OCI-LY1 (cell line): ENCODE results near the gene SPATA46.

Experiments
- H2AFZ ChIP-seq: fragments of 200-600 bp; sonication (generic), shearing (Covaris generic); 2 replicates; pipeline ENCODE4 v1.6.0; 2014; ENCODE audit warnings: antibody characterized with exemption, mild to moderate bottlenecking, low read length
- H3F3A ChIP-seq: fragments of 200-600 bp; sonication (generic), shearing (Covaris generic); 2 replicates; pipeline ENCODE4 v1.6.0; 2014; ENCODE audit warnings: mild to moderate bottlenecking, antibody characterized with exemption, low read length, moderate library complexity; ENCODE audit not compliant: insufficient read depth
- H3K27ac ChIP-seq: fragments of 200-600 bp; sonication (generic); 2 replicates; pipeline ENCODE4 v1.5.1; 2014; ENCODE audit warnings: low read length, mixed run types, mild to moderate bottlenecking, low read depth; ENCODE audit not compliant: poor library complexity, severe bottlenecking
- H3K27me3 ChIP-seq: fragments of 200-600 bp; sonication (generic); 2 replicates; pipeline ENCODE4 v1.6.0; 2014; ENCODE audit warnings: antibody characterized with exemption, mild to moderate bottlenecking, low read length, moderate library complexity; ENCODE audit not compliant: insufficient read depth
- H3K36me3 ChIP-seq: fragments of 200-600 bp; sonication (generic); 2 replicates; pipeline ENCODE4 v1.6.1; 2014; ENCODE audit warnings: mild to moderate bottlenecking, antibody characterized with exemption, low read length, moderate library complexity, mixed read lengths; ENCODE audit not compliant: insufficient read depth
- H3K4me1 ChIP-seq: fragments of 200-600 bp; sonication (generic); 2 replicates; pipeline ENCODE4 v1.5.1; 2014; ENCODE audit warnings: mild to moderate bottlenecking, low read length, moderate library complexity; ENCODE audit not compliant: insufficient read depth, severe bottlenecking
- H3K4me2 ChIP-seq: fragments of 200-600 bp; sonication (generic), shearing (Covaris generic); 2 replicates; pipeline ENCODE4 v1.6.1; 2014; ENCODE audit warnings: low read length
- H3K4me3 ChIP-seq: fragments of 200-600 bp; sonication (generic); 2 replicates; pipeline ENCODE4 v1.5.1; 2014; ENCODE audit warnings: low read length, low read depth, mild to moderate bottlenecking, mixed read lengths; ENCODE audit not compliant: poor library complexity, severe bottlenecking
- H3K79me2 ChIP-seq: fragments of 200-600 bp; shearing (Covaris generic); 2 replicates; pipeline ENCODE4 v1.6.1; 2016; ENCODE audit warnings: mixed run types, low read length, mixed read lengths; ENCODE audit not compliant: insufficient read depth
- H3K9ac ChIP-seq: fragments of 200-600 bp; sonication (generic), shearing (Covaris generic); 2 replicates; pipeline ENCODE4 v1.6.1; 2014; ENCODE audit warnings: mild to moderate bottlenecking, low read length, mixed read lengths
- H3K9me2 ChIP-seq: fragments of 200-600 bp; sonication (generic), shearing (Covaris generic); 2 replicates; pipeline ENCODE4 v1.6.1; 2014; ENCODE audit warnings: low read depth, mild to moderate bottlenecking, low read length, mixed read lengths
- H3K9me3 ChIP-seq: fragments of 200-600 bp; shearing (Covaris generic); 2 replicates; pipeline ENCODE4 v1.6.1; 2014; ENCODE audit warnings: low read length, mixed read lengths
- H4K20me1 ChIP-seq: fragments of 200-600 bp; sonication (generic), shearing (Covaris generic); 2 replicates; pipeline ENCODE4 v1.6.0; 2016; ENCODE audit warnings: mild to moderate bottlenecking, low read length; ENCODE audit not compliant: insufficient read depth
- CTCF ChIP-seq: fragments of 200-600 bp; sonication (generic), shearing (Covaris generic); IDR thresholded peaks from 2 replicates; pipeline ENCODE4 v1.5.1; 2017; ENCODE audit warnings: mild to moderate bottlenecking, antibody characterized with exemption, low read length, moderate library complexity, mixed read lengths
- EZH2 ChIP-seq: fragments of 200-600 bp; sonication (generic), shearing (Covaris generic); IDR thresholded peaks from 2 replicates; pipeline ENCODE4 v1.8.0; 2017; ENCODE audit warnings: borderline replicate concordance, mixed run types, mild to moderate bottlenecking, antibody characterized with exemption, low read length, moderate library complexity, mixed read lengths

The SPATA46 gene

GRCh38 chr1:162365284-162366020, 11.2 kb downstream of the SPATA46 start:
- no peaks in the 10 kb centered on the region for H3K9me2 ChIP-seq
- H3K27me3 ChIP-seq, result 0 out of 2 replicates have a peak, but pooled peaks cover 6% of the 10 kb centered on the region
- H3K36me3 ChIP-seq, result no peaks in the 10 kb centered on the region
- H3K4me3 ChIP-seq, result no peak overlapping the region
- H3K79me2 ChIP-seq, result no peaks in the 10 kb centered on the region
- TF ChIP-seq EZH2, result no peak
- TF ChIP-seq CTCF, result no peak
- H4K20me1 ChIP-seq, result no peaks in the 10 kb centered on the region
- no peak overlapping the region for H3K9ac ChIP-seq
- no peaks in the 10 kb centered on the region for H3F3A ChIP-seq
- H2AFZ ChIP-seq, result no peak overlapping the region
- H3K4me2 ChIP-seq, result no peak overlapping the region
- H3K4me1 ChIP-seq, result no peaks in the 10 kb centered on the region
- no peaks in the 10 kb centered on the region for H3K9me3 ChIP-seq
- no peak overlapping the region for H3K27ac ChIP-seq

GRCh38 chr1:162364498-162364897, 12.2 kb downstream of the SPATA46 start:
- Histone ChIP-seq H4K20me1 (no peaks in the 10 kb centered on the region), H3K27ac (no peak overlapping the region), H3K36me3 (no peaks in the 10 kb centered on the region), H2AFZ (no peak overlapping the region), H3K4me3 (no peak overlapping the region), H3K4me2 (no peak overlapping the region), H3F3A (no peaks in the 10 kb centered on the region), H3K9me3 (no peaks in the 10 kb centered on the region), H3K9me2 (no peaks in the 10 kb centered on the region), H3K27me3 (0 out of 2 replicates have a peak, but pooled peaks cover 2% of the 10 kb centered on the region), H3K79me2 (no peaks in the 10 kb centered on the region), H3K4me1 (no peaks in the 10 kb centered on the region), H3K9ac (no peak overlapping the region)
- TF ChIP-seq CTCF, result no peak

GRCh38 chr1:162363823-162364222, 12.8 kb downstream of the SPATA46 start:
- H3K9ac ChIP-seq, result no peak overlapping the region
- H3K36me3 ChIP-seq, result no peaks in the 10 kb centered on the region
- H3K9me2 ChIP-seq, result no peaks in the 10 kb centered on the region
- H3F3A ChIP-seq, result no peaks in the 10 kb centered on the region
- no peaks in the 10 kb centered on the region for H3K79me2 ChIP-seq
- 0 out of 2 replicates have a peak, but pooled peaks cover 2% of the 10 kb centered on the region for H3K27me3 ChIP-seq
- no peak overlapping the region for H3K27ac ChIP-seq
- H3K4me2 ChIP-seq, result no peak overlapping the region
- no peaks in the 10 kb centered on the region for H3K4me1 ChIP-seq
- no peaks in the 10 kb centered on the region for H4K20me1 ChIP-seq
- H3K9me3 ChIP-seq, result no peaks in the 10 kb centered on the region
- no peak overlapping the region for H3K4me3 ChIP-seq
- no peak for TF ChIP-seq CTCF
- TF ChIP-seq EZH2, result no peak
- no peak overlapping the region for H2AFZ ChIP-seq
